ENCODE data around the gene PRXL2B.

DNA sequence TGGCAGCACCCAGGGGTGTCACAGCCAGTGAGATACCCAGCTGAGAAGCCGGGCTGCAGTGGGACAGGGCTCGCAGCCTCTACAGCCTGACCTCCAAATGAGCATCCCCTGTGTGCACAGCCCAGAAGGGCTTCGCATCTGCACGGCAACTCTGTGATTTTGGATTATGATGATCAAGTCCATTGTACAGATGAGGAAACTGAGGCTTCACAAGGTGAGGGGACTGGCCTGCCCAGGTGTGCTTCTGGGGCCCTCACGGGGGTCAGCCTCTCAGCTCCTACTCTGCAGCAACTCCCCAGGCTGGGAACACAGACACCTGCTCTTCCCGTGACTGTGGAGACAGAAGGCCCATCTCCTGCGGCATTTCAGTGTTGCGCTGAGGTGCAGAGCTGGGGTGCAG, 47.7 kb upstream of the PRXL2B start:
- TF ChIP-seq, protein P1, sequence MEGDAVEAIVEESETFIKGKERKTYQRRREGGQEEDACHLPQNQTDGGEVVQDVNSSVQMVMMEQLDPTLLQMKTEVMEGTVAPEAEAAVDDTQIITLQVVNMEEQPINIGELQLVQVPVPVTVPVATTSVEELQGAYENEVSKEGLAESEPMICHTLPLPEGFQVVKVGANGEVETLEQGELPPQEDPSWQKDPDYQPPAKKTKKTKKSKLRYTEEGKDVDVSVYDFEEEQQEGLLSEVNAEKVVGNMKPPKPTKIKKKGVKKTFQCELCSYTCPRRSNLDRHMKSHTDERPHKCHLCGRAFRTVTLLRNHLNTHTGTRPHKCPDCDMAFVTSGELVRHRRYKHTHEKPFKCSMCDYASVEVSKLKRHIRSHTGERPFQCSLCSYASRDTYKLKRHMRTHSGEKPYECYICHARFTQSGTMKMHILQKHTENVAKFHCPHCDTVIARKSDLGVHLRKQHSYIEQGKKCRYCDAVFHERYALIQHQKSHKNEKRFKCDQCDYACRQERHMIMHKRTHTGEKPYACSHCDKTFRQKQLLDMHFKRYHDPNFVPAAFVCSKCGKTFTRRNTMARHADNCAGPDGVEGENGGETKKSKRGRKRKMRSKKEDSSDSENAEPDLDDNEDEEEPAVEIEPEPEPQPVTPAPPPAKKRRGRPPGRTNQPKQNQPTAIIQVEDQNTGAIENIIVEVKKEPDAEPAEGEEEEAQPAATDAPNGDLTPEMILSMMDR (IDR thresholded peaks at IDR 0.05), result no peak
- no peak for TF ChIP-seq POLR2A (IDR thresholded peaks at IDR 0.05)
